DMS53 (cell line): ENCODE results near the gene UTP4.
"Not testable (repeated sequence)": the region's sequence is repeated elsewhere in the genome, so short reads cannot be mapped to it uniquely, and the experiment has no call there.

ENCODE experiments used
- DNase-seq: peaks from one replicate; lab custom pipeline; 2025; lab: John Stamatoyannopoulos, UW

The UTP4 gene

DNA sequence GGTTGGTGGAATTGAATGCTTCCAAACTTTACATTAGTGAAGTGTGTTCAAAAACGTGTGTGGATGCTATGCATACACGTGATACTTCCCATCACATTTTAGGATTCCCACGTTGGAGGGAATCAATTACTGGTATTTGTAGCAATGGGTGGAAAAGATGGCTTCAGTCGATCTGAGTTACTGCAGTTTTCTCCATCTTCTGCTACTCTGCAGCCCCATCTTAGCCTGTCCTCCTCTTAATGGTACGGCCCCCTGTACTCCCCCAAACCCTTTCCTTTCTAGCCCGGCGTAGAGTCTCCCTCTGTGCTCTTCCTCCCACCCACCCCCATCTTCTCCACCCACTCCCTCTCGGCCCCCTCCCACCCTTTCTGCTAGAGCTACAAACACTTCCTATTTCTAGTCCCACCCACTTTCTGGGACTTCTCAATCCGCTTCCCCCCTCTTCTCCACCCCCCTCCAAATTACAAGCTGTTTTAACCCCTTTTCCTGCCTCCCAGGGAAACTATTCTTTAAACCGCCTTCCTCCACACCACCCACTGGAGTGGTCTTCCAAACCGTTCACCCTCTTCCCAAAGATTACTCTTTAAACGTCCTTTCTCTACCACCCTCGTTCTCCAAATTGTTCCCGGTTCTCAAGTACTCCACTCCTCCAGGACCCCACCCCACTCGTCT, 1.1 kb upstream of the UTP4 start:
- DNase-seq = peak; percentile 30

DNA sequence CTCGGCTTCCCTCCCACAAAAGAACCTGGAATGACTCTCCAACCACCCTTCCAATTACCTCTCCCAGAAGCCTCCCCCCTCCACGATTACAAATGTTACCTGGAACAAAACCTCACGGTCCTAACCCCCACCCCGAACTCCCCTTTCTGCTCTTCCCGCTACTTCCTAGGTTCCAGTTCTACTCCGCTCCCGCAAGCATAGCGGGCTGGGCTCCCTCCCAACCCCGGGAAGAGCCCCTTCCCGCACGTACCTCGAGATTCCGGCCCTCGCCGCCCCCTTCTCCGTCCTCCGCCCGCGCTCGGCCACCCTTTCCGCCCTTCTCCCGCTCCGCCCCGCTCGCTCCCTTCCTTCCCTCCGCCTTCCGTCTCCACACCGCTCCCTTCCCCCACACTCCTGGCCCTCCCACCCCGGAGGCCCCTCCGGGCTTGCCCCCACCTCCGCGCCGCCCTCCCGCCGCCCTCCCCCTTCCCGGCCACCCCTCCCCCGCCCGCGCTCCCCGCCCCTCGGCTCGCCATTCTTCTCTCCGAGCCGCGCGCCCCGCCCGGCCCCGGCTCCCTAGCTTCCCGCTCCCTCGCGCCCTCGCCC, 518 bp upstream of the UTP4 start:
- DNase-seq = peak; percentile 82

DNA sequence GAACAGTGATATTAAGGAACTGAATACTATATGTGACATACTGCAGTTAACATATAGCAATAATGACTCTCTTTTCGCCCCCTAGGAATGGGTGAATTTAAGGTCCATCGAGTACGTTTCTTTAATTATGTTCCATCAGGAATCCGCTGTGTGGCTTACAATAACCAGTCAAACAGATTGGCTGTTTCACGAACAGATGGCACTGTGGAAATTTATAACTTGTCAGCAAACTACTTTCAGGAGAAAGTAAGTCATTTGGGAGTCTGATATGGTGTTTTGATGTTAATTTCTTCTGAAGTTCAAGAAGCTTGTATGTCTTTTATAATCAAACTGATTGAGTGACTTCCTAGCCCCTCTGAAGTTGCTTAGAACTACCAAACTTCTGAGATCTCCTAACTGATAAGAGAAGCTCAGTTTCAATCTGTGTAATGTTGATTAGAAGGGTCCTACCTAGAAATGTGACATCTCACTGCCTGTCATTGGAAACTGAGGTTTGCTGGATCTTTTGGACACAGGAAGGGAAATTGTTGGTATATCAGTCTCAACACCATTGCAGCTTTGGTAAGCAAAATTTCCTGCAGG, 1.0 kb downstream of the UTP4 start:
- no peak for DNase-seq

GRCh38 chr16:69138608-69139007, 6.2 kb downstream of the UTP4 start:
- DNase-seq = no peak

GRCh38 chr16:69139464-69139863, 7.0 kb downstream of the UTP4 start:
- not testable (repeated sequence) for DNase-seq

- DNase-seq = no peak
These were observed 8.6 kb downstream of the UTP4 start for GRCh38 chr16:69141014-69141413.

- no peak for DNase-seq
These were observed 9.5 kb downstream of the UTP4 start for GRCh38 chr16:69141936-69142335.

GRCh38 chr16:69143116-69143515, 10.7 kb downstream of the UTP4 start:
- peak; percentile 30 for DNase-seq

DNA sequence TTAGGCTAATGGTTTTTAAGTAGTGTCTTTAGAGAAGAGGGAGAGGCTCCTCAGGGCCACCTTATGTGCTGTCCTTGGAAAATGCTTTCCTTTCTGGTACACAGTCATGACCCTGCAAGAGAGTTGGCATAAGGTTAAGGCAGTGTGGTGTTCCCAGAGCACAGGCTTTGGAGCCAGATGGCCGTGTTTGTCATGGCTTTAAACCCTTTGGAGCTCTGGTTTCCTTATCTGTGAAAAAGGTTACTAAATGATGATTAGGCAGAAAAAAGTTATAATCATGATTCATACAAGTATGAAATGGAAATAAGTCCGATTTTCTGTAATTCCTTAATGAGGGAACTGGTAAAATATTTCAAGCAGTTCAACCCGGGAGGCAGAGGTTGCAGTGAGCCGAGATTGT, 13.2 kb downstream of the UTP4 start:
- DNase-seq = no peak

GRCh38 chr16:69149621-69150020, 17.2 kb downstream of the UTP4 start:
- DNase-seq = not testable (repeated sequence)

- peak; percentile 72 for DNase-seq
These were observed 17.9 kb downstream of the UTP4 start for GRCh38 chr16:69150146-69150865.

DNA sequence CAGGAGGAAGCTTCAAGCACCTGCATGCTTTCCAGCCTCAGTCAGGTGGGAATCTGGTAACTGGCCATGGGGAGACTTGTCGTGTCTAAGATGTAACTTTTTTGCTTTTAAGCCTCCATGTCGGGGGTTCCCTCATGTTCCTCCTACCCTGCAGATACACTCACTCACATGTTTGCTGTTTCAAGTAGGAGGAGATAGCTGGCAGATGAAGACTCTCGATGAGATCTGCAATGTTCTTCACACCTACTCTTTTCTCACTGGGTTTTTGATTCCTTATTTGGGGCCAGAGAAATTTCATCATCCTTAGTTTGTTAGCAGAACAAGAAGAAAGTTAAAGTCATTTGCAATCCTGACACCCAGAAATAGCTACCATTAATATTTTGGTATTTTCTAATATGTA, 24.7 kb downstream of the UTP4 start:
- DNase-seq = no peak

DNA sequence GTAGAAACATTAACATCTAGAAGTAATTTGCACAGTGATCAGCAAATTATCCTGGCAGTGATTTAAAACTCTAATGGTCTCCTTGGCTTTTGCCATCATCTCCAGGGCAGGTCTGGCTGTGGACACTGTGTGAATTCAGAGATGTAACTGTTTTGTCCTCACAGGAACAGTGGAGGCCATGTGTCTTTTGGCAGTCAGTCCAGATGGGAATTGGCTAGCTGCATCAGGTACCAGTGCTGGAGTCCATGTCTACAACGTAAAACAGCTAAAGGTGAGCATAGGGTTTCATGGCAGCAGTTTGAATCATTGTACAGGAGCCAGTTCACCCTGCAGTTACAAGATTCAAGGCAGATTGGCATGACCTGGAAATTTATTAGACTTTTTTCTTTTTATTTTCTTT, 27.7 kb downstream of the UTP4 start:
- DNase-seq = no peak

- no peak for DNase-seq
These were observed 33.1 kb downstream of the UTP4 start for GRCh38 chr16:69165584-69165983.

- no peak for DNase-seq
These were observed 33.9 kb downstream of the UTP4 start for GRCh38 chr16:69166221-69166833.

DNA sequence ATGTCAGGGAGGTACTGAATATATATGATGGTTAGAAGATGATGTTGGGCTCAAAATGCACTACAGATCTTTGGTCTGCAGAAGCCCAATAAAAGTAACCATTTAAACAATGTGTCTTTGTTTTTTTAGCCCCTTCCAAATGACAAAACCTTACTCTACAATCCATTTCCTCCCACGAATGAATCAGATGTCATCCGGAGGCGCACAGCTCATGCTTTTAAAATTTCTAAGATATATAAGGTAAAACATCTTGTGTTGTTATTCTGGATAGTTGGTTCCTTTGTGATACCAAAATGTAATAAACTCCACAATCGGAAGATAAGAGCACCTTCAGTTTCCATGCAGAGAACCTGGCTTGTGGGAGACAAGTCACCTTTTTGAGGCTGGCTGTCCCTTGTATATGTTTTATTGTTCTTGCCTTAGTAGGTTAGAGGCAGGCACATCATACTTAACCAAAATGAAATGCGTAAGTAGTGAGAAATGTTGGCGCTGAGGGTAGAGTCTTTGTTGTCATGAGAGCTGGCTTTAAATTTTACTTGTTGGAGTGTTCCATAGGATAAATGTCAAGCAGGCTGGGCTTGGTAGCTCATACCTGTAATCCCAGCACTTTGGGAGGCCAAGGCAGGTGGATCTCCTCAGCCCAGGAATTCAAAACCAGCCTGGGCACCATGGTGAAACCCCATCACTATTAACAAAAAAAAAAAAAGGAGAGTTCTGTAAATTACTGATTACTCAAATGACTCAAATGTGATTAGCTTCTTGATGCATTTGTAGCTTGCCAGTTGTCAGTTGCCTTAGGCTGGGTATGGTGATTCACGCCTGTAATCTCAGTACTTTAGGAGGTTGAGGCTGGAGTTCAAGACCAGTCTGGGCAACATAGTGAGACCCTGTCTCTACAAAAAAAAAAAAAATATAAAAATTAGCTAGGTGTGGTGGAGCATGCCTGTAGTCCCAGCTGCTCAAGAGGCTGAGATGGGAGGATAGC, 34.8 kb downstream of the UTP4 start:
- no peak for DNase-seq

DNA sequence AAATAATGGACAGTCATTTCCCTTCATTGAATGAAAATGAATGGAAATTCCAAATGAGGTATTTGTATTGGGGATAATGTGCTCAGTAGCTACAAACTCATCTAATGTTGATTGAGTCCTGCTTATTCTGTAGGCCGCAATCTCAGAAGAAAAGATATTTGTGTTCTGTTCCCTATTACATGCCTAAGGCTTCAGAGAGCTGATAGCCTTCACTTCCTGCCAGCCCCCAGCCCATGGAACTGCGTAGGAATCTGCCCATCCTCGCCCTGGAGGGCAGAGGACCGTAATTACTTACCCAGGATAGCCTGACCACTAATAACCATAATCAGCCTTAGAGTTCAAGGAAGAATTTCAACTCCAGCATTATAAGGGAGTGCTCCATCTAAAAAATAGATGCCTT, 36.6 kb downstream of the UTP4 start:
- no peak for DNase-seq

DNA sequence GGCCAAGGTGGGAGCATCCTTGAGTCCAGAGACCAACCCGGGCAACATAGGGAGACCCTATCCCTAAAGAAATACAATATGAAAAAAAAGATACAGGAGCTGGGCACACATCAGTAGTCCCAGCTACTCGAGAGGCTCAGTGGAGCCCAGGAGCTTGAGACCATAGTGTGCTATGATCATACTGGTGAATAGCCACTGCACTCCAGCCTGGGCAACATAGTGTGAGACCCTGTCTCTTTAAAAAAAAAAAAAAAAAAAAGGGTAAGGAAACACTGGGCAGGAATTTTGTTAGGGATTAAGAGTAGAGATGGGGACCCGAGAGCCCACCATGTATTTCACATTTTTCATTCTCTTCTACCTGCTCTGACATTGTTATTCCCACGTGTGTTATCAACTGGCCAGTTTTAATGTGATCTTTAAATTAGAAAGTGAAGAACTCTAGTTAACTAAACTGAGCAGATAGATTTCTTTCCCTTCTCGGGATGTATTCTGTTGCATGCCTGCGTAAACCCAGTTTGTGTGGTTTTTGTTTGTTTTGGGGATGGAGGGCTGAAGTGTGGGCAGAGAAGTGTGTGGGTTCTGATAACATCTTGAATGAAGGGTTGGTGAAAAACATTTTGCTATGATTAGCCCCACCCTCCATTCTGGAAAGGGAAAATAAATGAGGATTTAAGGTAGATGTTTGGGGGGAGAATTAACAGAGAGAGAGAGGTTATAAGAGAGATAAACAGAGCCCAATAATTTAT, 37.3 kb downstream of the UTP4 start:
- no peak for DNase-seq

DNA sequence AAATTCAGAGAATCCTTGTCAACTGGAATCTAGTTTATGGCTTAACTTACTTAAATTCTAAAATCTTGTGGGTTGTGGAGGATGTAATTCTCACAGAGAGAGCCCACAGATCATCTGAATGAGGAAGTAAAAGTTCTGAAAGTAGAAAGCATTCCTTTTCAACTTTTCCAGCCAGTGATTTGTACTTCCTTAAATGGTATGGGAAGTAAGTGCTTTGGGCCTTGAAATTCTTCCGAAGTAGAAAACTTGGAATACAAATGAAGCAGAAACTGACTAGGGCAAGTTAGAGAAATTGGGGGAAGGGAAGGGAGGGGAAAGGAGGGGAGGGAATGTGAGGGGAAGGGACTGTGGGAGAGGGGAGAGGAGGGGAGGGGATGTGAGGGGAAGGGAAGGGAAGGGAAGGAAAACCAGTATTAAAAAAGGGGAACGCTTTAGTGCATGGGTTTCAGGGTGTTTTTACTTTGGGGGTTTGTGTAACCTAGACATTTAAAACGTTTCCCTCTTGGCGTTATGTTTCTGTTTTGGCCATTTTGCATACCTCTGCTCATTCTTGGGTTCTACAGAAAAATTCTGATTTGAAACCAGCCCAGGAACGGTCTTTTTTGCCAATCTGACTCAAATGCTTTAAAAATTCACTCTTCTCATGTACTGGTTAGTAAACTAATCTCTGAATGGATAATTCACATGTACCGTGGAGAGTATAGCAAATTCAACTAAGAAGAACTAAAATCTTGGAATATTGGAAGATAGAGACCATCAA, 39.1 kb downstream of the UTP4 start:
- DNase-seq = no peak
